HPDE6-E6E7 (cell line): Measurements from ENCODE around the gene OR10A7.
"Not testable (repeated sequence)": the region's sequence is repeated elsewhere in the genome, so short reads cannot be mapped to it uniquely, and the experiment has no call there.

ENCODE experiments used
- DNase-seq: peaks from one replicate; pipeline ENCODE4 v3.0.0; 2011; ENCODE audit warnings: missing footprints; ENCODE audit errors: extremely low spot score

OR10A7 gene, protein sequence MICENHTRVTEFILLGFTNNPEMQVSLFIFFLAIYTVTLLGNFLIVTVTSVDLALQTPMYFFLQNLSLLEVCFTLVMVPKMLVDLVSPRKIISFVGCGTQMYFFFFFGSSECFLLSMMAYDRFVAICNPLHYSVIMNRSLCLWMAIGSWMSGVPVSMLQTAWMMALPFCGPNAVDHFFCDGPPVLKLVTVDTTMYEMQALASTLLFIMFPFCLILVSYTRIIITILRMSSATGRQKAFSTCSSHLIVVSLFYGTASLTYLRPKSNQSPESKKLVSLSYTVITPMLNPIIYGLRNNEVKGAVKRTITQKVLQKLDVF

DNA sequence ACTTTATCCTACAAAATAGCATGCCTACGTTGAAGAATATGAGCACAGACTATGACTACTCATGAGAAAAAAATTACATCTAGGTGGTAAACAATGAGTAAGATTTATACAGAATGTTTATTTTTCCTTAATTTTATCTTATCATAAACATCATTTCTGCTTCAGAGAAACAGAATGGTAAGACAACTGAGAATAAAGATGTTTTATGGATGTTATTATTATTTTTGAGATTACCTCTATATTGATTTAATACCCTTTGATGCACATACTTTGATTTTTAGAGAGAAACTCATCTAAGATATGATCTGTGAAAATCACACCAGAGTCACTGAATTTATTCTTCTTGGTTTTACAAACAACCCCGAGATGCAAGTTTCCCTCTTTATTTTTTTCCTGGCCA is at the start of gene OR10A7:
Gene OR10A7, plus strand, starts transcription at position 301 of the 400 bp plus-strand sequence. Its CDS starts 0 bp downstream, at position 301.
- DNase-seq, result no peak

DNA sequence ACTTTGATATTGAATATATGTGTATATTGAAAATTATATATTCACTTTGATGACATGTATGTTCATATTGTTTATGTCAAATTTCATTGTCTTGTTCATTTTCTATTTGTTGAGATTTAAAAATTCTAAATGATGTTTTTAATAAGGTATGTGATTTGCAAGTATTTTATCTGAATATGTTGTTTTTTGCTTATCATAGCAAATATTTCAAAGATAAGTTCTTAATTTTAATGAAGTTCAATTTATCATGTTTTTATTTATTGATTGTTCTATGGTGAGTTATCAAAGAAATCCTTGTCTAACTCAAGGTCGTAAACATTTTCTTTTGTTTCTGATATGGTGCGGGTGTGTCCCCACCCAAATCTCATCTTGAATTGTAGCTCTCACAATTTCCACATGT is 49.4 kb upstream of the OR10A7 start:
- no peak for DNase-seq

DNA sequence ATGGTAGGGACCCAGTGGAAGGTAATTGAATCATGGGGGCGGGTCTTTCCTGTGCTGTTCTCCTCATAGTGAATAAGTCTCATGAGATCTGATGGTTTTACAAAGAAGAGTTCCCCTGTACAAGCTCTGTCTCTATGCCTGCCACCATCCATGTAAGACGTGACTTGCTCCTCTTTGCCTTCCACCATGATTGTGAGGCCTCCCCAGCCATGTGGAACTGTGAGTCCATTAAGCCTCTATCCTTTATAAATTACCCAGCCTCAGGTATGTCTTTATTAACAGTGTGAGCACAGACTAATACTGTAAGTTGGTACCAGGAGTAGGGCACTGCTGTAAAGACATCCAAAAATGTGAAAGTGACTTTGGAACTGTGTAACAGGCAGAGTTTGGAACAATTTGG is 49.0 kb upstream of the OR10A7 start:
- not testable (repeated sequence) for DNase-seq

DNA sequence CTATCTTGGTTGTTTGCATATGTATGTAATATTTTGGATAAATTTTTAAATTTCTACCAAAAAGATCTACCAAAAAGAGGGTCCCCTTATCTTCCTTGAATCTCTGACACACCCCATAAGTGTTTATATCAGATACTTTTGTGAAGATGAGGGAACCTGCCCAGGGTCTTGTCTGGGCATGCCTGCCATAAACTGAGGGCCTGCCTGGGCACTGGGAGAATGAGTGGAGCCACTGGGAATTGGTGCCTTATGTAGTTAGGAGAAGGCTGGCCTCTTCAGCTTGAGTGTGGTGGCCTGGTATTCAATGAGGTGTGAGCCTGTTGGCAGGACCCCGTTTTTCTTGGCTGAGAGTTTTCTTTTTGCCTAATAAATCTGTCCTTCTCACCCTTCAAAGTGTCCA is 48.1 kb upstream of the OR10A7 start:
- no peak for DNase-seq

DNA sequence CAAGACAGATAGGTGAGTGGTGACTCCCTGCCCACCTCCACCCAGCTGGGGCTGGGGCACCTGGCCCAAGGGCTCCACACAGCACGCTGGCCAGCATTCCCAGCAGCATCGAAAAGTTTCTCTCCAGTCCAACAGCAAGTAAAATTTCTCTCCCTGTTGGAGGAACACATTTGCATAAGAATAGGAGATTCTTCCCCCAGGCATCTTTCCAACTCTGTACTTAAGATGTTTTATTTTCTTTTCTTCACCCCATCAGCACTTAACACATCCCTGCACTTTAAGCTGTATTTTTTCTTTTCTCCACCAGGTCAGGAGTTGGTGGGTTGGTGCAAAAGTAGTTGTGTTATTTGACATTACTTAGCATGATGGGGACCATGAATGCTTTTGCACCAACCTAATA is 47.4 kb upstream of the OR10A7 start:
- no peak for DNase-seq

DNA sequence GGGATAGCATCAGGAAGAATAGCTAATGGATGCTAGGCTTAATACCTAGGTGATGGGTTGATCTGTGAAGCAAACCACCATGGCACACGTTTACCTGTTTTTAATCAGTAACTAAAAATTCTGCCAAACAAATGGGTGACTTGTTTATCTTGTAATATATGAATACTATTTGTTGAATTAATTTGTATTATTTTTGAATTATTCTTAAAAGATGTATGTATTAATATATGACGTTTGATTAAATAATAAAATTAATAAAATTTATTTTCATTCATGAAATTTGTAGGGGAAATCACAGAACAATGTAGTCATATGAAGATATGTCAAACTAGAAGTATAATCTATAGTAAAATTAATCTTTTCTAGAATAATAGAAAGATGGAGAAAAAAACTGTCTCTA is 32.3 kb upstream of the OR10A7 start:
- DNase-seq, result no peak

DNA sequence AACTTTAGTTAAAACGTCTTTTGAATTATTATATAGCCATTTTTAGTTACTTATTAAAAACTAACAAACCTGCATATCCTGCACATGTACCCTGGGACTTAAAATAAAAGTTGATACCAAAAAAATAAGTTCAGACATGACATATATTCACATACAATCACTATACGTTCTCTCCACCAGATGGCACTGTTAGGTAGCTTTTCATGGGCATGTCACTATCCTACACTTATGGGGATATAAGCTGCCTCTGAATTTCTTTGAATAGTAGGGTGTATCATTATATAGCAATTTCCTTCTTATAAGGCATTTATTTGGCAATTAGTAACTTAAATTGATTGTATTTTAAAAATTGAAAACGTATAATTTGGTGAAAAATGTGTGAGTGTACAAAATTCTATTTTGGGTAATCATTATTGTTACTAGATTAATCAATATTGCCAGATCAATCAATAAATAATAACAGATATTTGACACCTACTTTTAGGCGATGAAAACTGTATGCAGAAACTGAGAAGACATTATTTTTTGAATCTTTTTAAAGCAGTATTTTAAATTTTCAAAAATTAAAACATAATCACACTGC is 31.8 kb upstream of the OR10A7 start:
- peak; percentile 12 for DNase-seq

DNA sequence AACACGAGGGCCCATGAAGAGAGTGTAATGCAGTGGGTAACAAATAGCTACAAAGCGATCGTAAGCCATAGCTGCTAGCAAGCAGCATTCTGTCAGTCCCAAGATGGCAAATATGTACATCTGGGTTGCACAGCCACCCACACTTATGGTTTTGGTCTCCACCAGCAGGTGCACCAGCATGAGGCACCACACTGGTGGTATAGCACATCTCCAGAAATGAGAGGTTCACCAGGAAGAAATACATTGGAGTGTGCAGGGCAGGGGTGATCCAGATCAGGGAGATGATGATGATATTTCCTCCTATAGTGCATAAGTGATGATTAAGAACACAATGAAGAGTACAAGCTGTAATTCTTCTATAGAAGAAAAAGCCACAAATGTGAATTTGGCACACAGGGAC is 26.4 kb upstream of the OR10A7 start:
- DNase-seq, result no peak

DNA sequence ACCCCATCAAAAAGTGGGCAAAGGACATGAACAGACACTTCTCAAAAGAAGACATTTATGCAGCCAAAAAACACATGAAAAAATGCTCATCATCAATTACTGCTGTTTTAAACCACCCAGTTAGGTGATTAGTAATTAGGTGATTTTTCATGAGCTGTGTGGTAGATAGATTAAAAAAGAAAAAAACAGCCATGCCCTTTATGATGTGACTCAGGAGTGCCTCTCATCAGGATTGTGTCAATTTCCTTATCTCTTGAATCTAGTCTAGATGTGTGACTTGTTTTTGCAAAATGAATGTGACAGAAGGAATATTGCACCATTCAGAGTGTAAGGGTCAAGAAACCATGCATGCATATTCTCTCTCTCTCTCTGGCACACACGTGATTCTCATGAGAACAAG is 5.7 kb downstream of the OR10A7 start:
- no peak for DNase-seq

DNA sequence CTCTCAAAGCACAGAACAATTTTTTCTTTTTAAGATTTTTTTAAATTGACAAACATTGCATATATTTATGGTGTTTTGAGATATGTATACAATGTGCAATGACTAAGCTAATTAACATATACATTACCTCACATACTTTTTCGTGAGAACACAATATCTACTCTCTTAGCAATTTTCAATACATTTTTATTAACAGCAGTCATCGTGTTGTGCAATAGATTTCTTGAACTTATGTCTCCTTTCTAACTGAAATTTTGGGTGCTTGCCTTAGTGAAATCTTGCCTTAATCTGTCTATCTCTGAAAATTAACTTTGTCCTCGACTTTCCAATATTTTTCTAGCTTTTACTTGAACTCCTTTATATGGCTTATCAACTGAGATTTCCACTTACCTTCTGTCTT is 6.8 kb downstream of the OR10A7 start:
- DNase-seq, result no peak

DNA sequence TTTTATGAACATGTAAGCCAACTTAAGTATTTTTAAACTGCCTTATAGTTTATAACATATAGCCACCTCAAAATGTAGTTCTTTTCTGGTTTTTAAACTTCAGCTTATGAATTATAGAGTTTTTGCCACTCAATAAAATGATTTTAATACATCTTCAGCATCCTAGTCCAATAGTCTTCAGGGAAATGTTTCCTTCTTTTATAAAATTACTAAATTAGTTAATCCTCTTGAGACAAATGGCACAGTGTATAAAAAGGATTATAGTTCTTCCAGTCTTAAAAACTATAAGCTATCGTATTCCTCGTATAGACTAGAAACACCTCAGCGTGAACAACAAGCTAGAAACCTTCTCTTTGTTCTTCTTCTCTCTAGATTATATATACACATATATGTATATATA is 23.5 kb downstream of the OR10A7 start, which contains the start of gene OR6C74:
Gene OR6C74, plus strand, starts transcription at position 301 of the 400 bp plus-strand sequence. CDS start 2,679 bp downstream, outside the sequence.
- DNase-seq, result no peak

DNA sequence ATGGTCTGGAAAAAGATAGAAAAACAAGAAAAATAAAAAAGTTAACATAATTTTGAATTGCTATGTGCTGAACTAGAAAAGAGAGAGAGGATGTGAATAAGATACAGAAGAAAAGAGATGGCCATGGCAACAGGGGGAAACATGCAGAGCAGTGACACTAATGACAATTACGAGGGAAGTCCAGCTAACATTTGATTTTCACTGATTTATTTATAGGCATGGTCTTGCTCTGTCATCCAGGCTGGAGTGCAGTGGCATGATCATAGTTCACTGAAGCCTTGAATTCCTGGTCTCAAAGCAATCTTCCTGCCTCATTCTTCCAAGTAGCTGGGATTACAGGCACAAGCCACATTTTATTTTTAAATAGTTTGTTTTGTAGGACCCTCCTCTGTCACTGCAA is 25.3 kb downstream of the OR10A7 start:
- no peak for DNase-seq

DNA sequence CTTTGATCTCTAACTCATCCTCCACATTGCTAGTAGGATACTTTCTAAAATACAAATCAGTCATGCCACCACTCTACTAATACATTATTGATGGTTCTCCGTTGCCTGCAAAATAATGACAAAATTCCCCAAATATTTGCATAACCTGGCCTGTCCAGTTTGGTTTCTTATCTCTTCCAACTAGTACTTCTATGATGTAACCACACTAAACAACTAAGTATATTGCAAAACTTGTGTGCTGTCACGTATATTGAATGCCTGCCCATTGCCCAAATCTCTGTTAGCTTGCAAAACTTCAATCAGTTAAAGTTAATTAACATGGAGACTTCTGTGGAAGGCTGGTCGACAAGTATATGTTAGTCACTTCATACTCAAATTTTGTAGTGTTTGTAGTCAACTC is 30.1 kb downstream of the OR10A7 start:
- DNase-seq, result no peak

DNA sequence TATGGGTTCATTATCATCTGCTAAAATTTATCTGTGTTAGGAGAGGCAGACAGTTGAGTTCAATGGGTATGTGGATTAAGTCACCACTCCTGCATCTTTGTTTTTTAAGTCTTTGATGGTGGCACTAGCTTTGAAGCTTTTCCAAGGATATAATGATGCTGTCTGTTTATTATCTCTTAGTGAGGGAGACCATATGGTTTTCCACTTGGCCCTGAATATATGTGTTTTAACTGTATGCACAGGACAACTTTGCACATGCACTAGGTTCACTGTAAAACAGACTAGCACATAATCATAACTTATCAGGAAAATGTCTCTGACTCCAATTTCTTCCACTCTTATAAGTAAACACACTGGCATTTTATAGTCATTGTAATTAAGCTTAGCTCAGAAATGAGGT is 32.5 kb downstream of the OR10A7 start:
- DNase-seq, result no peak

DNA sequence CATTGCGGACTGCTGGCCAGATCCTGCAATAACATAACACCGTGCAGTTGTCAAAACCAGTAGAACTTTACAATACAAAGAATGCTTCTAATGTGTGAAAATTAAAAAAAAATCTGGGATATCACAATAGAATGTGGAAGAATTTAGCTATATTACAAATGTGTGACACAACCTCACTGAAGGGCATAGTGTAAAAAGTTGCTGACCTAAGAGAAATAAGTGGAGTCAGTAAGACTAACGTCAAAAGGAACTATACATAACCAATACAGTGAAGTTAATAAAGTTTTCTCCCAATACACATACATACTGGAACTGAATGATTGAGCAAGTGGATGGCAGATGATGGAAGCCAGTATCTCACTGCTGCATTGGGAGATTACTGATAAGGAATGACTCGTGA is 36.0 kb downstream of the OR10A7 start:
- DNase-seq, result no peak

DNA sequence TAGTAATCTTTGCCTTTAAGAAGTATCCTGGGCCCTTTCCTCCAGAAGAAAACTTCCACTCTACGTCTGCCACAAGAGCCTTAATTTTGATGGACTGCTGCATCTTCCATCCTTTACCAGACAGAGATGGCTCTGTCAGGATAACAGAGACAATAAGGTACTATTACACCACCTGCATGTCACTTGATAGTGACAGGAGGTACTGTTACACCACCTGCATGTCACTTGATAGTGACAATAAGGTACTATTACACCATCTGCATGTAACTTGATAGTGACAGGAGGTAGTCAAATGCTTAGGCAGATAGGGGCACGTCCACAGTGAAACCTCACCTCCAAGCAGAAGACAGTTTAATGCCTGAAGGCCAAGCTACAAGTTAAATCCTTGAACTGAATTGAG is 37.5 kb downstream of the OR10A7 start:
- DNase-seq, result no peak
